Measurements from ENCODE around the gene GOLIM4. TPM values are rescaled to one million over a fixed set of nuclear protein-coding genes. Genes with fewer than 3 reads are reported as not detected.

Gene GOLIM4
- total RNA-seq, 1 donor from 2014 or later: 50.9 TPM

GRCh38 chr3:167967257-167968036 lies 128.3 kb downstream of the GOLIM4 start:
- Histone ChIP-seq H3K27me3 (no peaks in the 10 kb centered on the region), H3K4me1 (no peaks in the 10 kb centered on the region), H3K4me3 (no peak overlapping the region), H3K9me3 (no peaks in the 10 kb centered on the region), H3K27ac (no peak overlapping the region), H3K36me3 (no peaks in the 10 kb centered on the region)
- peak; percentile 79 for ATAC-seq
- intact Hi-C loops (cut with DNase I): no loop called here
- TF ChIP-seq, protein P1, sequence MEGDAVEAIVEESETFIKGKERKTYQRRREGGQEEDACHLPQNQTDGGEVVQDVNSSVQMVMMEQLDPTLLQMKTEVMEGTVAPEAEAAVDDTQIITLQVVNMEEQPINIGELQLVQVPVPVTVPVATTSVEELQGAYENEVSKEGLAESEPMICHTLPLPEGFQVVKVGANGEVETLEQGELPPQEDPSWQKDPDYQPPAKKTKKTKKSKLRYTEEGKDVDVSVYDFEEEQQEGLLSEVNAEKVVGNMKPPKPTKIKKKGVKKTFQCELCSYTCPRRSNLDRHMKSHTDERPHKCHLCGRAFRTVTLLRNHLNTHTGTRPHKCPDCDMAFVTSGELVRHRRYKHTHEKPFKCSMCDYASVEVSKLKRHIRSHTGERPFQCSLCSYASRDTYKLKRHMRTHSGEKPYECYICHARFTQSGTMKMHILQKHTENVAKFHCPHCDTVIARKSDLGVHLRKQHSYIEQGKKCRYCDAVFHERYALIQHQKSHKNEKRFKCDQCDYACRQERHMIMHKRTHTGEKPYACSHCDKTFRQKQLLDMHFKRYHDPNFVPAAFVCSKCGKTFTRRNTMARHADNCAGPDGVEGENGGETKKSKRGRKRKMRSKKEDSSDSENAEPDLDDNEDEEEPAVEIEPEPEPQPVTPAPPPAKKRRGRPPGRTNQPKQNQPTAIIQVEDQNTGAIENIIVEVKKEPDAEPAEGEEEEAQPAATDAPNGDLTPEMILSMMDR (IDR thresholded peaks at IDR 0.05): no peak
- DNase-seq: no peak
